Stimulated activated effector memory CD8-positive, alpha-beta T cell treated with anti-CD3 and anti-CD28 coated beads, Interleukin-12 subunit alpha, Interleukin-12 subunit beta, amount 100 ng/mL, for 72 hours (primary cell): ENCODE results near the gene HDAC4.

ENCODE experiments used
- ATAC-seq: fragments of 150-1000 bp; cut with Tn5 transposase; 2 replicates; pipeline ENCODE4 v1.10.0; 2021
- DNase-seq, 2 donors: peaks; one replicate each; pipeline ENCODE4 v3.0.0; 2021 to 2022; ENCODE audit warnings: low spot score in 2 of 2
- H3K27ac Mint-ChIP-seq: one replicate; pipeline ENCODE4 v1.8.0; 2022; ENCODE audit warnings: mild to moderate bottlenecking, mixed read lengths
- H3K36me3 Mint-ChIP-seq: one replicate; pipeline ENCODE4 v1.8.0; 2022; ENCODE audit warnings: mild to moderate bottlenecking, mixed read lengths
- H3K4me1 Mint-ChIP-seq: one replicate; pipeline ENCODE4 v1.8.0; 2022; ENCODE audit warnings: mixed read lengths
- H3K4me3 Mint-ChIP-seq: one replicate; pipeline ENCODE4 v1.8.0; 2022; ENCODE audit warnings: mild to moderate bottlenecking, mixed read lengths
- H3K9me3 Mint-ChIP-seq: one replicate; pipeline ENCODE4 v1.8.0; 2022; ENCODE audit warnings: mixed read lengths

The HDAC4 gene

GRCh38 chr2:239165206-239165831 is 235.5 kb downstream of the HDAC4 start:
- Mint-ChIP-seq H3K36me3 (peaks cover 48% of the 10 kb centered on the region), H3K27ac (no peak overlapping the region), H3K4me3 (no peak overlapping the region), H3K9me3 (no peaks in the 10 kb centered on the region), H3K4me1 (peaks cover 15% of the 10 kb centered on the region)
- ATAC-seq (no peak), DNase-seq (no peak)

- peak overlapping the region; percentile 3 for H3K4me3 Mint-ChIP-seq
- H3K27ac Mint-ChIP-seq: no peak overlapping the region
Measured at GRCh38 chr2:239164335-239164871, 236.4 kb downstream of the HDAC4 start.

GRCh38 chr2:239163688-239164334 is 237.0 kb downstream of the HDAC4 start:
- DNase-seq (no peak), ATAC-seq (no peak)
- Mint-ChIP-seq H3K9me3 (peaks cover 4% of the 10 kb centered on the region), H3K36me3 (peaks cover 56% of the 10 kb centered on the region), H3K4me1 (peaks cover 27% of the 10 kb centered on the region), H3K4me3 (no peak overlapping the region), H3K27ac (no peak overlapping the region)

More at GRCh38 chr2:239164335-239164871, 236.4 kb downstream of the HDAC4 start:
- Mint-ChIP-seq H3K36me3 (peaks cover 53% of the 10 kb centered on the region), H3K4me1 (peaks cover 21% of the 10 kb centered on the region), H3K9me3 (peaks cover 4% of the 10 kb centered on the region)
- ATAC-seq (peak; percentile 88), DNase-seq (no peak)

- Mint-ChIP-seq H3K36me3 (peaks cover 50% of the 10 kb centered on the region), H3K4me1 (peaks cover 30% of the 10 kb centered on the region), H3K27ac (no peak overlapping the region), H3K9me3 (peaks cover 4% of the 10 kb centered on the region), H3K4me3 (no peak overlapping the region)
- no peak for ATAC-seq
- no peak for DNase-seq
Measured at GRCh38 chr2:239162976-239163687, 237.7 kb downstream of the HDAC4 start.

GRCh38 chr2:239162141-239162821 is 238.5 kb downstream of the HDAC4 start:
- Mint-ChIP-seq H3K36me3 (peaks cover 41% of the 10 kb centered on the region), H3K4me1 (peaks cover 30% of the 10 kb centered on the region), H3K9me3 (peaks cover 4% of the 10 kb centered on the region), H3K27ac (no peak overlapping the region), H3K4me3 (no peak overlapping the region)
- ATAC-seq (no peak), DNase-seq (no peak)

GRCh38 chr2:239161711-239162140 is 239.1 kb downstream of the HDAC4 start:
- ATAC-seq: no peak
- Mint-ChIP-seq H3K9me3 (peaks cover 4% of the 10 kb centered on the region), H3K27ac (no peak overlapping the region), H3K36me3 (peaks cover 35% of the 10 kb centered on the region), H3K4me3 (no peak overlapping the region), H3K4me1 (peaks cover 30% of the 10 kb centered on the region)
- no peak for DNase-seq

- no peak overlapping the region for H3K4me3 Mint-ChIP-seq
- peaks cover 4% of the 10 kb centered on the region for H3K9me3 Mint-ChIP-seq
- ATAC-seq: no peak
Measured at GRCh38 chr2:239160226-239161143, 240.3 kb downstream of the HDAC4 start.

GRCh38 chr2:239159476-239159911 is 241.3 kb downstream of the HDAC4 start:
- peaks cover 37% of the 10 kb centered on the region for H3K36me3 Mint-ChIP-seq
- ATAC-seq (peak; percentile 36), DNase-seq (no peak)
- H3K27ac Mint-ChIP-seq: peak overlapping the region; percentile 62
- no peak overlapping the region for H3K4me3 Mint-ChIP-seq
- H3K4me1 Mint-ChIP-seq: peaks cover 28% of the 10 kb centered on the region
- peaks cover 4% of the 10 kb centered on the region for H3K9me3 Mint-ChIP-seq

More at GRCh38 chr2:239160226-239161143, 240.3 kb downstream of the HDAC4 start:
- Mint-ChIP-seq H3K4me1 (peaks cover 30% of the 10 kb centered on the region), H3K27ac (no peak overlapping the region), H3K36me3 (peaks cover 37% of the 10 kb centered on the region)
- no peak for DNase-seq

- H3K36me3 Mint-ChIP-seq: peaks cover 37% of the 10 kb centered on the region
- H3K27ac Mint-ChIP-seq: peak overlapping the region; percentile 19
- peaks cover 4% of the 10 kb centered on the region for H3K9me3 Mint-ChIP-seq
- ATAC-seq (peak; percentile 38), DNase-seq (no peak)
- peaks cover 29% of the 10 kb centered on the region for H3K4me1 Mint-ChIP-seq
- H3K4me3 Mint-ChIP-seq: no peak overlapping the region
Measured at GRCh38 chr2:239158641-239159475, 242.0 kb downstream of the HDAC4 start.

GRCh38 chr2:239157771-239158170 is 243.0 kb downstream of the HDAC4 start:
- H3K36me3 Mint-ChIP-seq: peaks cover 26% of the 10 kb centered on the region
- peaks cover 4% of the 10 kb centered on the region for H3K9me3 Mint-ChIP-seq
- H3K27ac Mint-ChIP-seq: no peak overlapping the region
- H3K4me1 Mint-ChIP-seq: peaks cover 30% of the 10 kb centered on the region
- H3K4me3 Mint-ChIP-seq: no peak overlapping the region
- DNase-seq (no peak), ATAC-seq (no peak)

GRCh38 chr2:239157269-239157668 is 243.6 kb downstream of the HDAC4 start:
- DNase-seq: no peak

GRCh38 chr2:239156516-239157265 is 244.1 kb downstream of the HDAC4 start:
- H3K4me3 Mint-ChIP-seq: no peak overlapping the region
- no peak for DNase-seq
- no peak overlapping the region for H3K27ac Mint-ChIP-seq
- no peak for ATAC-seq
- H3K36me3 Mint-ChIP-seq: peaks cover 16% of the 10 kb centered on the region
- peaks cover 37% of the 10 kb centered on the region for H3K4me1 Mint-ChIP-seq
- peaks cover 4% of the 10 kb centered on the region for H3K9me3 Mint-ChIP-seq

More at GRCh38 chr2:239157269-239157668, 243.6 kb downstream of the HDAC4 start:
- H3K27ac Mint-ChIP-seq: no peak overlapping the region
- ATAC-seq: no peak
- peaks cover 22% of the 10 kb centered on the region for H3K36me3 Mint-ChIP-seq
- H3K9me3 Mint-ChIP-seq: peaks cover 4% of the 10 kb centered on the region
- peaks cover 35% of the 10 kb centered on the region for H3K4me1 Mint-ChIP-seq
- no peak overlapping the region for H3K4me3 Mint-ChIP-seq
